Right lobe of liver (tissue), 4 donors: ENCODE data around the gene ARHGAP11A.

ENCODE experiments used
- POLR2A ChIP-seq: fragments of 450-650 bp; IDR thresholded peaks from one replicate; pipeline ENCODE4 v1.6.1; 2017; ENCODE audit warnings: antibody characterized with exemption, mild to moderate bottlenecking
- TF ChIP-seq, protein P1 (sequence below), 4 donors: fragments of 200-600 bp in 3 of 4; fragments of 450-650 bp in 1 of 4; IDR thresholded peaks; one replicate each; pipeline versions ENCODE4 v1.5.1 to v1.8.0; 2016 to 2022; ENCODE audit warnings: antibody characterized with exemption in 4 of 4, mild to moderate bottlenecking in 2 of 4
- donor health status: DM: no; HTN: no; CAD: no.
- donor health status: DM: no; HTN: no; CAD: no.
- donor health status: DM: no; HTN: yes; CAD: no.

DNA sequence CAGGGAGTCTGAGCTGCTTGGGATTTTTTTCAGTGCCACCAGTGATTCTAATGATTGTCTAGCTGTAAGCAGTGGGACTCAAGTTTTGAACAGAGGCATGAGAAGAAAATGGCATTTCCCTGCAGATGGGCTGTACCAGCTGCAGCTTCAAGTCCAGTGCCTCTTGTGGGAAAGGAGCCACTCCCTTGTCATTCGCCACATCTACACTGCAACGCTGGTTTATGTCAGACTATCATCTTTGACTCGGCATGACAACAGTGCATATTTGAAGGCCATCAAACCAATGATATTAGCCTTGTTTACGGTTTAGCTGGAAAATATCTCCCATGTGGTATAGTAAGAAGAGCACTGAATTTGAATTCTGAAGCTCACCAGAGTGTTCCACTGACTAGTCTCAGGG, 48.4 kb downstream of the ARHGAP11A start:
- TF ChIP-seq, protein P1, sequence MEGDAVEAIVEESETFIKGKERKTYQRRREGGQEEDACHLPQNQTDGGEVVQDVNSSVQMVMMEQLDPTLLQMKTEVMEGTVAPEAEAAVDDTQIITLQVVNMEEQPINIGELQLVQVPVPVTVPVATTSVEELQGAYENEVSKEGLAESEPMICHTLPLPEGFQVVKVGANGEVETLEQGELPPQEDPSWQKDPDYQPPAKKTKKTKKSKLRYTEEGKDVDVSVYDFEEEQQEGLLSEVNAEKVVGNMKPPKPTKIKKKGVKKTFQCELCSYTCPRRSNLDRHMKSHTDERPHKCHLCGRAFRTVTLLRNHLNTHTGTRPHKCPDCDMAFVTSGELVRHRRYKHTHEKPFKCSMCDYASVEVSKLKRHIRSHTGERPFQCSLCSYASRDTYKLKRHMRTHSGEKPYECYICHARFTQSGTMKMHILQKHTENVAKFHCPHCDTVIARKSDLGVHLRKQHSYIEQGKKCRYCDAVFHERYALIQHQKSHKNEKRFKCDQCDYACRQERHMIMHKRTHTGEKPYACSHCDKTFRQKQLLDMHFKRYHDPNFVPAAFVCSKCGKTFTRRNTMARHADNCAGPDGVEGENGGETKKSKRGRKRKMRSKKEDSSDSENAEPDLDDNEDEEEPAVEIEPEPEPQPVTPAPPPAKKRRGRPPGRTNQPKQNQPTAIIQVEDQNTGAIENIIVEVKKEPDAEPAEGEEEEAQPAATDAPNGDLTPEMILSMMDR (IDR thresholded peaks at IDR 0.05) = no peak
- no peak for TF ChIP-seq POLR2A
